Endodermal cell (in vitro differentiated cells): Measurements from ENCODE around the gene MKLN1. TPM values are rescaled to one million over a fixed set of nuclear protein-coding genes. Genes with fewer than 3 reads are reported as not detected.

Source experiments
- DNase-seq: peaks from one replicate; pipeline ENCODE4 v3.0.0-alpha.2; 2017
- H3K27ac ChIP-seq: 2 replicates; pipeline ENCODE4 v1.5.1; 2013; ENCODE audit warnings: mild to moderate bottlenecking, low read depth, low read length, moderate library complexity
- H3K27me3 ChIP-seq: 2 replicates; pipeline ENCODE4 v1.6.1; 2013; ENCODE audit warnings: mild to moderate bottlenecking, low read length, moderate library complexity; ENCODE audit not compliant: insufficient read depth, control insufficient read depth, poor library complexity, severe bottlenecking
- H3K36me3 ChIP-seq: 2 replicates; pipeline ENCODE4 v1.7.0; 2013; ENCODE audit warnings: mild to moderate bottlenecking, low read length, moderate library complexity; ENCODE audit not compliant: control insufficient read depth, insufficient read depth
- H3K4me1 ChIP-seq: one replicate; pipeline ENCODE4 v1.7.0; 2013; ENCODE audit warnings: low read length; ENCODE audit not compliant: control insufficient read depth, insufficient read depth
- H3K4me3 ChIP-seq: 2 replicates; pipeline ENCODE4 v1.5.1; 2013; ENCODE audit warnings: mild to moderate bottlenecking, low read length, moderate library complexity
- H3K9ac ChIP-seq: 2 replicates; pipeline ENCODE4 v1.6.1; 2013; ENCODE audit warnings: mild to moderate bottlenecking, low read length, moderate library complexity; ENCODE audit not compliant: poor library complexity, severe bottlenecking; ENCODE audit errors: extremely low read depth
- H3K9me3 ChIP-seq: 2 replicates; pipeline ENCODE4 v1.6.1; 2013; ENCODE audit warnings: mild to moderate bottlenecking, low read length, moderate library complexity; ENCODE audit not compliant: control insufficient read depth
- H3K27ac Mint-ChIP-seq: 2 replicates; pipeline ENCODE4 v1.8.0; 2020; ENCODE audit warnings: mixed read lengths
- H3K27me3 Mint-ChIP-seq: 2 replicates; pipeline ENCODE4 v1.8.0; 2021; ENCODE audit warnings: mild to moderate bottlenecking, mixed read lengths; ENCODE audit not compliant: insufficient read depth
- H3K36me3 Mint-ChIP-seq: 2 replicates; pipeline ENCODE4 v1.8.0; 2020; ENCODE audit warnings: low read depth, mixed read lengths
- H3K4me1 Mint-ChIP-seq: 2 replicates; pipeline ENCODE4 v1.8.0; 2020; ENCODE audit warnings: mixed read lengths
- H3K4me3 Mint-ChIP-seq: 2 replicates; pipeline ENCODE4 v1.8.0; 2020; ENCODE audit warnings: mild to moderate bottlenecking, moderate library complexity, mixed read lengths
- H3K9me3 Mint-ChIP-seq: 2 replicates; pipeline ENCODE4 v1.8.0; 2020; ENCODE audit warnings: mild to moderate bottlenecking, mixed read lengths
- CTCF ChIP-seq: fragments of 200-600 bp; sonication (generic); conservative IDR thresholded peaks from 2 replicates; pipeline ENCODE4 v1.5.0; 2021; ENCODE audit warnings: antibody characterized with exemption, mild to moderate bottlenecking
- WGBS, 2 experiments: methylation state at CpG; one replicate each; pipeline versions ENCODE4 v1.1.5 to v1.1.7; 2013; ENCODE audit warnings: missing lambda C conversion rate in 2 of 2, mixed read lengths in 1 of 2; ENCODE audit not compliant: insufficient coverage in 1 of 2, insufficient read length in 1 of 2; 5-methylcytosine and 5-hydroxymethylcytosine counted together
- total RNA-seq, 2 donors: library from RNA; stranded (reverse); fragmentation: NEBNext Ultra II Directional in 1 of 2; extraction: Animal tissue kit (Norgen Biotek cat#: 25700) in 1 of 2; gene quantifications; 2 replicates in 1 of 2; 3 replicates in 1 of 2; pipeline ENCODE4 v1.2.1, GENCODE V29; 2021

The MKLN1 gene
- total RNA-seq, 2 donors from 2014 or later: 69.3 to 71.8 TPM

- Histone ChIP-seq H3K4me3 (no peak overlapping the region), H3K4me1 (peaks cover 18% of the 10 kb centered on the region), H3K27me3 (no peaks in the 10 kb centered on the region), H3K9me3 (no peaks in the 10 kb centered on the region), H3K36me3 (peaks cover 64% of the 10 kb centered on the region), H3K9ac (no peak overlapping the region), H3K27ac (no peak overlapping the region)
- no peak overlapping the region for H3K4me3 Mint-ChIP-seq
- peaks cover 41% of the 10 kb centered on the region for H3K4me1 Mint-ChIP-seq
- peaks cover 26% of the 10 kb centered on the region for H3K36me3 Mint-ChIP-seq
- no peak for DNase-seq
- no peaks in the 10 kb centered on the region for H3K27me3 Mint-ChIP-seq
- TF ChIP-seq CTCF: no peak
- no peak overlapping the region for H3K27ac Mint-ChIP-seq
- no peaks in the 10 kb centered on the region for H3K9me3 Mint-ChIP-seq
- 96% methylated on average over 2 of the region's 2 CpGs; no CpG with 5 or more reads in 1 of the 2 experiments for WGBS, 2 experiments
Observed at GRCh38 chr7:131525820-131526219, 198.1 kb downstream of the MKLN1 start.

- Histone ChIP-seq H3K27me3 (no peaks in the 10 kb centered on the region), H3K9me3 (no peaks in the 10 kb centered on the region), H3K36me3 (peaks cover 69% of the 10 kb centered on the region), H3K4me1 (peaks cover 8% of the 10 kb centered on the region), H3K27ac (no peak overlapping the region), H3K9ac (no peak overlapping the region), H3K4me3 (no peak overlapping the region)
- no peak overlapping the region for H3K27ac Mint-ChIP-seq
- peaks cover 37% of the 10 kb centered on the region for H3K36me3 Mint-ChIP-seq
- DNase-seq: no peak
- TF ChIP-seq CTCF: no peak
- no peak overlapping the region for H3K4me3 Mint-ChIP-seq
- H3K9me3 Mint-ChIP-seq: no peaks in the 10 kb centered on the region
- WGBS, 2 experiments: 63 to 73% methylated on average over 4 of the region's 4 CpGs
- H3K27me3 Mint-ChIP-seq: no peaks in the 10 kb centered on the region
- H3K4me1 Mint-ChIP-seq: peaks cover 37% of the 10 kb centered on the region
Observed at GRCh38 chr7:131527456-131527855, 199.8 kb downstream of the MKLN1 start.

GRCh38 chr7:131529179-131529578 is 201.5 kb downstream of the MKLN1 start:
- Mint-ChIP-seq H3K4me1 (peaks cover 31% of the 10 kb centered on the region), H3K27me3 (no peaks in the 10 kb centered on the region), H3K36me3 (peaks cover 47% of the 10 kb centered on the region), H3K27ac (peak overlapping the region; percentile 58), H3K4me3 (no peak overlapping the region), H3K9me3 (no peaks in the 10 kb centered on the region)
- H3K9me3 ChIP-seq: no peaks in the 10 kb centered on the region
- H3K4me1 ChIP-seq: peaks cover 7% of the 10 kb centered on the region
- no peaks in the 10 kb centered on the region for H3K27me3 ChIP-seq
- H3K9ac ChIP-seq: no peak overlapping the region
- H3K27ac ChIP-seq: no peak overlapping the region
- peaks cover 75% of the 10 kb centered on the region for H3K36me3 ChIP-seq
- 78% methylated on average over 3 of the region's 3 CpGs; no CpG with 5 or more reads in 1 of the 2 experiments for WGBS, 2 experiments
- no peak for TF ChIP-seq CTCF
- H3K4me3 ChIP-seq: no peak overlapping the region
- no peak for DNase-seq
